ENCODE measurements around the gene SUFU. TPM values are rescaled to one million over a fixed set of nuclear protein-coding genes. Genes with fewer than 3 reads are reported as not detected.

SUFU gene
- total and polyA plus RNA-seq, 2 experiments from 2014 or later = 2.8 to 5.6 TPM

DNA sequence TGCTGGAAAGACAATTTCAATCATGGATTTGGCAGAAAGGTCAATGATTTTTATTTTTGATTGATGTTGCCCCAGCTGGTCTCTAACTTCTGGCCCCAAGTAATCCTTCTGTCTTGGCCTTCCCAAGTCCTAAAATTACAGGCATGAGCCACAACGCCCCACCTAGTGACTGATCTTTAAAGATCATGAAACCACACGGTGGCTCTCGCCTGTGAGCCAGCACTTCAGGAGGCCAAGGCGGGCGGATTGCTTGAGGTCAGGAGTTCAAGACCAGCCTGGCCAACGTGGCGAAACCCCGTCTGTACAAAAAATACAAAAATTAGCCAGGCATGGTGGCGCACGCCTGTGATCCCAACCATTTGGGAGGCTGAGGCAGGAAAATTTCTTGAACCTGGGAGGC is 39.8 kb upstream of the SUFU start:
- no peak overlapping the region for H3K4me3 ChIP-seq
- H4K20me1 ChIP-seq (replicated peaks; ENCODE audit: insufficient read depth) = no peaks in the 10 kb centered on the region; the same call in 1 of the 2 replicates
- no peak for ATAC-seq
- H3K4me2 ChIP-seq = peak overlapping the region; percentile 96
- no peak overlapping the region for H3K27ac ChIP-seq (ENCODE audit: low read depth)
- no peak overlapping the region for H3K27ac Mint-ChIP-seq
- DNase-seq (ENCODE audit: low spot score) = no peak
- no peak overlapping the region for H2AFZ ChIP-seq
- peaks cover 16% of the 10 kb centered on the region for H3K27me3 Mint-ChIP-seq (ENCODE audit: insufficient read depth, low read depth, poor library complexity)
- H3K4me1 ChIP-seq (ENCODE audit: insufficient read depth) = peaks cover 29% of the 10 kb centered on the region
- peaks cover 23% of the 10 kb centered on the region; the same call in 1 of the 2 replicates for H3K79me2 ChIP-seq (replicated peaks; ENCODE audit: insufficient read depth)
- H3K36me3 ChIP-seq (ENCODE audit: insufficient read depth) = no peaks in the 10 kb centered on the region
- H3K9me3 Mint-ChIP-seq = no peaks in the 10 kb centered on the region
- H3K9me2 ChIP-seq (ENCODE audit: insufficient read depth) = no peaks in the 10 kb centered on the region
- H3K27me3 ChIP-seq (ENCODE audit: insufficient read depth) = peaks cover 5% of the 10 kb centered on the region; the same call in 1 of the 2 replicates
- peaks cover 33% of the 10 kb centered on the region for H3K4me1 Mint-ChIP-seq
- H3K4me3 Mint-ChIP-seq = peak overlapping the region; percentile 90; the same call in 2 of the 3 replicates
- peaks cover 2% of the 10 kb centered on the region for H3K36me3 Mint-ChIP-seq (ENCODE audit: low read depth)
- 0 out of 2 replicates have a peak, but pooled peaks cover 12% of the 10 kb centered on the region for H3F3A ChIP-seq (replicated peaks; ENCODE audit: low read depth)
- TF ChIP-seq EZH2 (IDR thresholded peaks at IDR 0.05; ENCODE audit: low read depth, unreplicated experiment) = no peak
- TF ChIP-seq, protein P1, sequence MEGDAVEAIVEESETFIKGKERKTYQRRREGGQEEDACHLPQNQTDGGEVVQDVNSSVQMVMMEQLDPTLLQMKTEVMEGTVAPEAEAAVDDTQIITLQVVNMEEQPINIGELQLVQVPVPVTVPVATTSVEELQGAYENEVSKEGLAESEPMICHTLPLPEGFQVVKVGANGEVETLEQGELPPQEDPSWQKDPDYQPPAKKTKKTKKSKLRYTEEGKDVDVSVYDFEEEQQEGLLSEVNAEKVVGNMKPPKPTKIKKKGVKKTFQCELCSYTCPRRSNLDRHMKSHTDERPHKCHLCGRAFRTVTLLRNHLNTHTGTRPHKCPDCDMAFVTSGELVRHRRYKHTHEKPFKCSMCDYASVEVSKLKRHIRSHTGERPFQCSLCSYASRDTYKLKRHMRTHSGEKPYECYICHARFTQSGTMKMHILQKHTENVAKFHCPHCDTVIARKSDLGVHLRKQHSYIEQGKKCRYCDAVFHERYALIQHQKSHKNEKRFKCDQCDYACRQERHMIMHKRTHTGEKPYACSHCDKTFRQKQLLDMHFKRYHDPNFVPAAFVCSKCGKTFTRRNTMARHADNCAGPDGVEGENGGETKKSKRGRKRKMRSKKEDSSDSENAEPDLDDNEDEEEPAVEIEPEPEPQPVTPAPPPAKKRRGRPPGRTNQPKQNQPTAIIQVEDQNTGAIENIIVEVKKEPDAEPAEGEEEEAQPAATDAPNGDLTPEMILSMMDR (conservative IDR thresholded peaks at IDR 0.05; ENCODE audit: low read depth in 2 of 2) = no peak; a peak in 1 of 4 replicates
- no peak for TF ChIP-seq CREB1 (CRISPR knock-in tag; IDR thresholded peaks at IDR 0.05; ENCODE audit: low read depth)
- TF ChIP-seq, protein P2, sequence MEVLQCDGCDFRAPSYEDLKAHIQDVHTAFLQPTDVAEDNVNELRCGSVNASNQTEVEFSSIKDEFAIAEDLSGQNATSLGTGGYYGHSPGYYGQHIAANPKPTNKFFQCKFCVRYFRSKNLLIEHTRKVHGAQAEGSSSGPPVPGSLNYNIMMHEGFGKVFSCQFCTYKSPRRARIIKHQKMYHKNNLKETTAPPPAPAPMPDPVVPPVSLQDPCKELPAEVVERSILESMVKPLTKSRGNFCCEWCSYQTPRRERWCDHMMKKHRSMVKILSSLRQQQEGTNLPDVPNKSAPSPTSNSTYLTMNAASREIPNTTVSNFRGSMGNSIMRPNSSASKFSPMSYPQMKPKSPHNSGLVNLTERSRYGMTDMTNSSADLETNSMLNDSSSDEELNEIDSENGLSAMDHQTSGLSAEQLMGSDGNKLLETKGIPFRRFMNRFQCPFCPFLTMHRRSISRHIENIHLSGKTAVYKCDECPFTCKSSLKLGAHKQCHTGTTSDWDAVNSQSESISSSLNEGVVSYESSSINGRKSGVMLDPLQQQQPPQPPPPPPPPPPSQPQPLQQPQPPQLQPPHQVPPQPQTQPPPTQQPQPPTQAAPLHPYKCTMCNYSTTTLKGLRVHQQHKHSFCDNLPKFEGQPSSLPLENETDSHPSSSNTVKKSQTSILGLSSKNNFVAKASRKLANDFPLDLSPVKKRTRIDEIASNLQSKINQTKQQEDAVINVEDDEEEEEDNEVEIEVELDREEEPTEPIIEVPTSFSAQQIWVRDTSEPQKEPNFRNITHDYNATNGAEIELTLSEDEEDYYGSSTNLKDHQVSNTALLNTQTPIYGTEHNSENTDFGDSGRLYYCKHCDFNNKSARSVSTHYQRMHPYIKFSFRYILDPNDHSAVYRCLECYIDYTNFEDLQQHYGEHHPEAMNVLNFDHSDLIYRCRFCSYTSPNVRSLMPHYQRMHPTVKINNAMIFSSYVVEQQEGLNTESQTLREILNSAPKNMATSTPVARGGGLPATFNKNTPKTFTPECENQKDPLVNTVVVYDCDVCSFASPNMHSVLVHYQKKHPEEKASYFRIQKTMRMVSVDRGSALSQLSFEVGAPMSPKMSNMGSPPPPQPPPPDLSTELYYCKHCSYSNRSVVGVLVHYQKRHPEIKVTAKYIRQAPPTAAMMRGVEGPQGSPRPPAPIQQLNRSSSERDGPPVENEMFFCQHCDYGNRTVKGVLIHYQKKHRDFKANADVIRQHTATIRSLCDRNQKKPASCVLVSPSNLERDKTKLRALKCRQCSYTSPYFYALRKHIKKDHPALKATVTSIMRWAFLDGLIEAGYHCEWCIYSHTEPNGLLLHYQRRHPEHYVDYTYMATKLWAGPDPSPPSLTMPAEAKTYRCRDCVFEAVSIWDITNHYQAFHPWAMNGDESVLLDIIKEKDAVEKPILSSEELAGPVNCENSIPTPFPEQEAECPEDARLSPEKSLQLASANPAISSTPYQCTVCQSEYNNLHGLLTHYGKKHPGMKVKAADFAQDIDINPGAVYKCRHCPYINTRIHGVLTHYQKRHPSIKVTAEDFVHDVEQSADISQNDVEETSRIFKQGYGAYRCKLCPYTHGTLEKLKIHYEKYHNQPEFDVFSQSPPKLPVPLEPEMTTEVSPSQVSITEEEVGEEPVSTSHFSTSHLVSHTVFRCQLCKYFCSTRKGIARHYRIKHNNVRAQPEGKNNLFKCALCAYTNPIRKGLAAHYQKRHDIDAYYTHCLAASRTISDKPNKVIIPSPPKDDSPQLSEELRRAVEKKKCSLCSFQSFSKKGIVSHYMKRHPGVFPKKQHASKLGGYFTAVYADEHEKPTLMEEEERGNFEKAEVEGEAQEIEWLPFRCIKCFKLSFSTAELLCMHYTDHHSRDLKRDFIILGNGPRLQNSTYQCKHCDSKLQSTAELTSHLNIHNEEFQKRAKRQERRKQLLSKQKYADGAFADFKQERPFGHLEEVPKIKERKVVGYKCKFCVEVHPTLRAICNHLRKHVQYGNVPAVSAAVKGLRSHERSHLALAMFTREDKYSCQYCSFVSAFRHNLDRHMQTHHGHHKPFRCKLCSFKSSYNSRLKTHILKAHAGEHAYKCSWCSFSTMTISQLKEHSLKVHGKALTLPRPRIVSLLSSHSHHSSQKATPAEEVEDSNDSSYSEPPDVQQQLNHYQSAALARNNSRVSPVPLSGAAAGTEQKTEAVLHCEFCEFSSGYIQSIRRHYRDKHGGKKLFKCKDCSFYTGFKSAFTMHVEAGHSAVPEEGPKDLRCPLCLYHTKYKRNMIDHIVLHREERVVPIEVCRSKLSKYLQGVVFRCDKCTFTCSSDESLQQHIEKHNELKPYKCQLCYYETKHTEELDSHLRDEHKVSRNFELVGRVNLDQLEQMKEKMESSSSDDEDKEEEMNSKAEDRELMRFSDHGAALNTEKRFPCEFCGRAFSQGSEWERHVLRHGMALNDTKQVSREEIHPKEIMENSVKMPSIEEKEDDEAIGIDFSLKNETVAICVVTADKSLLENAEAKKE (CRISPR knock-in tag; IDR thresholded peaks at IDR 0.05) = no peak
- no peak for TF ChIP-seq STAT1 (IDR thresholded peaks at IDR 0.05; ENCODE audit: unreplicated experiment)
- TF ChIP-seq, protein P3, sequence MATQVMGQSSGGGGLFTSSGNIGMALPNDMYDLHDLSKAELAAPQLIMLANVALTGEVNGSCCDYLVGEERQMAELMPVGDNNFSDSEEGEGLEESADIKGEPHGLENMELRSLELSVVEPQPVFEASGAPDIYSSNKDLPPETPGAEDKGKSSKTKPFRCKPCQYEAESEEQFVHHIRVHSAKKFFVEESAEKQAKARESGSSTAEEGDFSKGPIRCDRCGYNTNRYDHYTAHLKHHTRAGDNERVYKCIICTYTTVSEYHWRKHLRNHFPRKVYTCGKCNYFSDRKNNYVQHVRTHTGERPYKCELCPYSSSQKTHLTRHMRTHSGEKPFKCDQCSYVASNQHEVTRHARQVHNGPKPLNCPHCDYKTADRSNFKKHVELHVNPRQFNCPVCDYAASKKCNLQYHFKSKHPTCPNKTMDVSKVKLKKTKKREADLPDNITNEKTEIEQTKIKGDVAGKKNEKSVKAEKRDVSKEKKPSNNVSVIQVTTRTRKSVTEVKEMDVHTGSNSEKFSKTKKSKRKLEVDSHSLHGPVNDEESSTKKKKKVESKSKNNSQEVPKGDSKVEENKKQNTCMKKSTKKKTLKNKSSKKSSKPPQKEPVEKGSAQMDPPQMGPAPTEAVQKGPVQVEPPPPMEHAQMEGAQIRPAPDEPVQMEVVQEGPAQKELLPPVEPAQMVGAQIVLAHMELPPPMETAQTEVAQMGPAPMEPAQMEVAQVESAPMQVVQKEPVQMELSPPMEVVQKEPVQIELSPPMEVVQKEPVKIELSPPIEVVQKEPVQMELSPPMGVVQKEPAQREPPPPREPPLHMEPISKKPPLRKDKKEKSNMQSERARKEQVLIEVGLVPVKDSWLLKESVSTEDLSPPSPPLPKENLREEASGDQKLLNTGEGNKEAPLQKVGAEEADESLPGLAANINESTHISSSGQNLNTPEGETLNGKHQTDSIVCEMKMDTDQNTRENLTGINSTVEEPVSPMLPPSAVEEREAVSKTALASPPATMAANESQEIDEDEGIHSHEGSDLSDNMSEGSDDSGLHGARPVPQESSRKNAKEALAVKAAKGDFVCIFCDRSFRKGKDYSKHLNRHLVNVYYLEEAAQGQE (IDR thresholded peaks at IDR 0.05; ENCODE audit: unreplicated experiment) = no peak
- TF ChIP-seq ZNF331 (CRISPR knock-in tag; IDR thresholded peaks at IDR 0.05; ENCODE audit: low read depth) = no peak
- TF ChIP-seq, protein P4, sequence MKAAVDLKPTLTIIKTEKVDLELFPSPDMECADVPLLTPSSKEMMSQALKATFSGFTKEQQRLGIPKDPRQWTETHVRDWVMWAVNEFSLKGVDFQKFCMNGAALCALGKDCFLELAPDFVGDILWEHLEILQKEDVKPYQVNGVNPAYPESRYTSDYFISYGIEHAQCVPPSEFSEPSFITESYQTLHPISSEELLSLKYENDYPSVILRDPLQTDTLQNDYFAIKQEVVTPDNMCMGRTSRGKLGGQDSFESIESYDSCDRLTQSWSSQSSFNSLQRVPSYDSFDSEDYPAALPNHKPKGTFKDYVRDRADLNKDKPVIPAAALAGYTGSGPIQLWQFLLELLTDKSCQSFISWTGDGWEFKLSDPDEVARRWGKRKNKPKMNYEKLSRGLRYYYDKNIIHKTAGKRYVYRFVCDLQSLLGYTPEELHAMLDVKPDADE (IDR thresholded peaks at IDR 0.05) = no peak
